PC-3 (cell line): ENCODE measurements around the gene PRR14. TPM values are rescaled to one million over a fixed set of nuclear protein-coding genes. Genes with fewer than 3 reads are reported as not detected.

Source experiments
- ATAC-seq: fragments of 200-7000 bp; cut with Tn5 transposase; 2 replicates; pipeline ENCODE4 v1.9.1; 2020; ENCODE audit warnings: mild to moderate bottlenecking, moderate library complexity
- BruUV-seq: library from RNA; stranded (reverse); fragments of 400-500 nt; replicated peaks from 2 replicates; lab custom pipeline; 2021; lab: Mats Ljungman, UMichigan
- CTCF ChIA-PET: fragments of 300-600 bp; sonication (Branson Sonifier 250); formaldehyde crosslinking; loops from one replicate; lab custom pipeline; 2022; ENCODE audit warnings: antibody characterized with exemption; lab: Charles Lee
- POLR2A ChIA-PET: fragments of 300-600 bp; sonication (Branson Sonifier 250); formaldehyde crosslinking; loops from one replicate; lab custom pipeline; 2022; ENCODE audit warnings: antibody characterized with exemption; ENCODE audit not compliant: unreplicated experiment; lab: Charles Lee
- DNase-seq: peaks from one replicate; pipeline ENCODE4 v3.0.0-alpha.2; 2015
- H2AFZ ChIP-seq: fragments of 300-600 bp; sonication (generic); 2 replicates; pipeline ENCODE4 v1.6.0; 2016; ENCODE audit warnings: antibody characterized with exemption, low read length
- H3F3A ChIP-seq: fragments of 300-600 bp; sonication (generic); one replicate; pipeline ENCODE4 v1.6.0; 2017; ENCODE audit warnings: antibody characterized with exemption, low read length, control low read depth, mild to moderate bottlenecking; ENCODE audit not compliant: unreplicated experiment
- H3K27ac ChIP-seq: fragments of 300-600 bp; sonication (generic); 2 replicates; pipeline ENCODE4 v1.5.1; 2016; ENCODE audit warnings: mild to moderate bottlenecking, low read length
- H3K27me3 ChIP-seq: fragments of 300-600 bp; sonication (generic); 2 replicates; pipeline ENCODE4 v1.6.1; 2016; ENCODE audit warnings: low read length, mixed read lengths
- H3K36me3 ChIP-seq: fragments of 300-600 bp; sonication (generic); 2 replicates; pipeline ENCODE4 v1.6.1; 2016; ENCODE audit warnings: low read depth, mixed run types, low read length, mixed read lengths
- H3K4me1 ChIP-seq: fragments of 300-600 bp; sonication (generic); 2 replicates; pipeline ENCODE4 v1.5.1; 2016; ENCODE audit warnings: low read length; ENCODE audit not compliant: insufficient read depth
- H3K4me2 ChIP-seq: fragments of 300-600 bp; sonication (generic); 2 replicates; pipeline ENCODE4 v1.6.0; 2016; ENCODE audit warnings: low read length
- H3K4me3 ChIP-seq: fragments of 300-600 bp; sonication (generic); 2 replicates; pipeline ENCODE4 v1.5.1; 2016; ENCODE audit warnings: mild to moderate bottlenecking, low read length, mixed read lengths
- H3K79me2 ChIP-seq: fragments of 300-600 bp; sonication (generic); 2 replicates; pipeline ENCODE4 v1.6.1; 2017; ENCODE audit warnings: low read length, mixed read lengths
- H3K9ac ChIP-seq: fragments of 300-600 bp; sonication (generic); 2 replicates; pipeline ENCODE4 v1.6.0; 2016; ENCODE audit warnings: mild to moderate bottlenecking, low read length
- H3K9me2 ChIP-seq: fragments of 300-600 bp; sonication (generic); replicated peaks from 2 replicates; pipeline ENCODE4 v1.6.1; 2016; ENCODE audit warnings: mixed run types, low read length, mixed read lengths
- H3K9me3 ChIP-seq: fragments of 300-600 bp; sonication (generic); 2 replicates; pipeline ENCODE4 v1.6.1; 2016; ENCODE audit warnings: low read length, mixed read lengths
- H4K20me1 ChIP-seq: fragments of 300-600 bp; sonication (generic); 2 replicates; pipeline ENCODE4 v1.6.1; 2016; ENCODE audit warnings: low read length, mixed read lengths
- CTCF ChIP-seq: fragments of 300-600 bp; sonication (generic); conservative IDR thresholded peaks from 2 replicates; pipeline ENCODE4 v1.5.1; 2017; ENCODE audit warnings: antibody characterized with exemption, low read depth, mild to moderate bottlenecking, low read length
- EZH2 ChIP-seq: fragments of 300-600 bp; sonication (generic); IDR thresholded peaks from one replicate; pipeline ENCODE4 v1.6.1; 2017; ENCODE audit warnings: antibody characterized with exemption, mild to moderate bottlenecking, low read length; ENCODE audit not compliant: unreplicated experiment
- EZH2phosphoT487 ChIP-seq: fragments of 300-600 bp; sonication (generic); IDR thresholded peaks from 2 replicates; pipeline ENCODE4 v1.6.1; 2018; ENCODE audit warnings: mild to moderate bottlenecking, antibody characterized with exemption, low read length, borderline replicate concordance
- intact Hi-C: fragments of 100-400 bp; cut with micrococcal nuclease; formaldehyde crosslinking; loops from 2 replicates; pipeline ENCODE4 v1.9.0; 2023
- total RNA-seq: library from RNA; depleted of rRNA; stranded (reverse); fragments of >200 nt; gene quantifications from 2 replicates; pipeline ENCODE4 v1.2.3, GENCODE V29; 2014; rRNA removed

The PRR14 gene
- total RNA-seq, 1 experiment from 2014 or later, result 9.6 TPM

GRCh38 chr16:30703971-30704370 lies 53.2 kb downstream of the PRR14 start:
- 0 out of 2 replicates have a peak, but pooled peaks cover 7% of the 10 kb centered on the region for H4K20me1 ChIP-seq
- no peaks in the 10 kb centered on the region for H3F3A ChIP-seq
- H3K4me3 ChIP-seq, result no peak overlapping the region
- H3K79me2 ChIP-seq, result peaks cover 32% of the 10 kb centered on the region
- TF ChIP-seq EZH2, result no peak
- TF ChIP-seq EZH2phosphoT487, result no peak
- no peak for TF ChIP-seq CTCF
- ChIA-PET CTCF (no interaction called here), POLR2A (no interaction called here)
- H3K27me3 ChIP-seq, result no peaks in the 10 kb centered on the region
- intact Hi-C loops, result no loop called here
- H2AFZ ChIP-seq, result no peak overlapping the region
- no peak for ATAC-seq
- H3K4me1 ChIP-seq, result peaks cover 13% of the 10 kb centered on the region
- H3K9ac ChIP-seq, result no peak overlapping the region
- H3K36me3 ChIP-seq, result peaks cover 44% of the 10 kb centered on the region
- no peaks in the 10 kb centered on the region for H3K9me3 ChIP-seq
- H3K27ac ChIP-seq, result no peak overlapping the region
- no peak for DNase-seq
- no TSS peak for BruUV-seq
- H3K9me2 ChIP-seq, result no peaks in the 10 kb centered on the region
- no peak overlapping the region for H3K4me2 ChIP-seq

Other genes with a start within 250 kb of the PRR14 start
- 3.6 and 4.3 TPM in 2 replicates for gene ZNF771, start 243.4 kb upstream of the PRR14 start, total RNA-seq
- gene DCTPP1, start 220.9 kb upstream of the PRR14 start, total RNA-seq, result 63.1 and 64.1 TPM in 2 replicates
- gene SEPHS2, start 205.1 kb upstream of the PRR14 start, total RNA-seq, result 8.4 and 16.8 TPM in 2 replicates
- gene ITGAL, start 178.2 kb upstream of the PRR14 start, total RNA-seq, result not detected in 2 replicates
- 31.2 and 46.7 TPM in 2 replicates for gene ZNF768, start 124.4 kb upstream of the PRR14 start, total RNA-seq
- gene ZNF747, start 116.1 kb upstream of the PRR14 start, total RNA-seq, result 7.9 and 8.9 TPM in 2 replicates
- 8.1 and 12.8 TPM in 2 replicates for gene ZNF764, start 92.6 kb upstream of the PRR14 start, total RNA-seq
- gene ZNF688, start 79.2 kb upstream of the PRR14 start, total RNA-seq, result 5.5 and 14.3 TPM in 2 replicates
- gene ZNF785, start 65.3 kb upstream of the PRR14 start, total RNA-seq, result 4.9 and 5.0 TPM in 2 replicates
- 6.0 and 6.9 TPM in 2 replicates for gene ZNF689, start 40.6 kb upstream of the PRR14 start, total RNA-seq
- gene FBRS, start 7.5 kb downstream of the PRR14 start, total RNA-seq, result 22.2 and 35.0 TPM in 2 replicates
- gene SRCAP, start 48.2 kb downstream of the PRR14 start, total RNA-seq, result 19.0 and 29.6 TPM in 2 replicates
- 28.6 and 30.9 TPM in 2 replicates for gene PHKG2, start 97.5 kb downstream of the PRR14 start, total RNA-seq
- 8.6 and 9.6 TPM in 2 replicates for gene CFAP119, start 111.1 kb downstream of the PRR14 start, total RNA-seq
- 64.1 and 80.2 TPM in 2 replicates for gene RNF40, start 111.4 kb downstream of the PRR14 start, total RNA-seq
- 7.8 and 8.4 TPM in 2 replicates for gene ZNF629, start 136.2 kb downstream of the PRR14 start, total RNA-seq
- 75.6 and 97.3 TPM in 2 replicates for gene BCL7C, start 243.1 kb downstream of the PRR14 start, total RNA-seq
- 0.29 and 0.98 TPM in 2 replicates for gene CTF1, start 245.7 kb downstream of the PRR14 start, total RNA-seq